H1 (cell line): ENCODE results near the gene HDAC9. TPM values are rescaled to one million over a fixed set of nuclear protein-coding genes. Genes with fewer than 3 reads are reported as not detected.

Source experiments
- BACH1 ChIP-seq: IDR thresholded peaks from 2 replicates; pipeline ENCODE4 v1.6.1; 2012; ENCODE audit warnings: low read length, improper control_type of control experiment
- EZH2 ChIP-seq: fragments of 200-600 bp; sonication (generic); IDR thresholded peaks from 2 replicates; pipeline ENCODE4 v1.7.1; 2012; ENCODE audit warnings: low read depth, mild to moderate bottlenecking, moderate library complexity, low read length, inconsistent platforms; ENCODE audit not compliant: severe bottlenecking
- RBBP5 ChIP-seq: IDR thresholded peaks from 2 replicates; pipeline ENCODE4 v1.7.1; 2012; ENCODE audit warnings: low read depth, mild to moderate bottlenecking, inconsistent platforms, low read length, moderate library complexity, borderline replicate concordance
- polyA plus RNA-seq, 7 experiments: library from polyadenylated mRNA; depleted of rRNA in 3 of 7; stranded (reverse) in 5 of 7; unstranded in 2 of 7; fragments of >200 nt in 5 of 7; fragments of 200-250 nt in 2 of 7; gene quantifications; 1 replicate in 5 of 7; 2 replicates in 1 of 7; 4 replicates in 1 of 7; pipeline versions ENCODE4 v1.2.1 to v1.2.3, GENCODE V29; 2011 to 2013; ENCODE audit warnings: missing spikeins in 2 of 7, mixed read lengths in 2 of 7
- total RNA-seq: library from RNA; stranded (reverse); fragmentation: NEBNext Ultra II Directional; extraction: Animal tissue kit (Norgen Biotek cat#: 25700); gene quantifications from 2 replicates; pipeline ENCODE4 v1.2.1, GENCODE V29; 2021
- TF ChIP-seq, protein P1 (sequence below): fragments of 300-600 bp; sonication (generic); IDR thresholded peaks from 2 replicates; pipeline ENCODE4 v1.7.1; 2012; ENCODE audit warnings: low read length, moderate library complexity, mild to moderate bottlenecking, inconsistent platforms; ENCODE audit not compliant: insufficient replicate concordance
- TF ChIP-seq, protein P2 (sequence below): IDR thresholded peaks from 2 replicates; pipeline ENCODE4 v1.6.1; 2011; ENCODE audit warnings: low read depth, mild to moderate bottlenecking, low read length; ENCODE audit not compliant: insufficient read depth

HDAC9 gene
- total and polyA plus RNA-seq, 2 of the 8 experiments (the other 6 are each of a cell fraction or from before 2014, with no cell fraction given), result 9.5 to 13.1 TPM

DNA sequence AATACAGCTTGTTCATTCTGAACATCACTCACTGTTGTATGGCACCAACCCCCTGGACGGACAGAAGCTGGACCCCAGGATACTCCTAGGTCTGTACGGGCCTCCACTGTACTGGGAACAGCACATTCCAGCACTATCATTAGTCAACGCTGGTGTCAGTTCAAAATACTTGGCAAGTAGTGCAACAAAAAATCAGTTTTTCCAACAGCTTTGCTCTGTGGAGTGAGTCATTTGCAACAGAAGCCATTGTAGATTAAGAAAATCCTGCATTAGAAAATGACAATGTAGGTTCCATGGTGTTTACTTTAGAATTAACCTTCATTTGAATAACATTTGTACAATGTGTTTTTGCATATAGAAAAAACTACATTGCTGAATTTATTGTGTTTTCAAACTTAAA, 266.6 kb downstream of the HDAC9 start (continued):
- TF ChIP-seq, protein P1, sequence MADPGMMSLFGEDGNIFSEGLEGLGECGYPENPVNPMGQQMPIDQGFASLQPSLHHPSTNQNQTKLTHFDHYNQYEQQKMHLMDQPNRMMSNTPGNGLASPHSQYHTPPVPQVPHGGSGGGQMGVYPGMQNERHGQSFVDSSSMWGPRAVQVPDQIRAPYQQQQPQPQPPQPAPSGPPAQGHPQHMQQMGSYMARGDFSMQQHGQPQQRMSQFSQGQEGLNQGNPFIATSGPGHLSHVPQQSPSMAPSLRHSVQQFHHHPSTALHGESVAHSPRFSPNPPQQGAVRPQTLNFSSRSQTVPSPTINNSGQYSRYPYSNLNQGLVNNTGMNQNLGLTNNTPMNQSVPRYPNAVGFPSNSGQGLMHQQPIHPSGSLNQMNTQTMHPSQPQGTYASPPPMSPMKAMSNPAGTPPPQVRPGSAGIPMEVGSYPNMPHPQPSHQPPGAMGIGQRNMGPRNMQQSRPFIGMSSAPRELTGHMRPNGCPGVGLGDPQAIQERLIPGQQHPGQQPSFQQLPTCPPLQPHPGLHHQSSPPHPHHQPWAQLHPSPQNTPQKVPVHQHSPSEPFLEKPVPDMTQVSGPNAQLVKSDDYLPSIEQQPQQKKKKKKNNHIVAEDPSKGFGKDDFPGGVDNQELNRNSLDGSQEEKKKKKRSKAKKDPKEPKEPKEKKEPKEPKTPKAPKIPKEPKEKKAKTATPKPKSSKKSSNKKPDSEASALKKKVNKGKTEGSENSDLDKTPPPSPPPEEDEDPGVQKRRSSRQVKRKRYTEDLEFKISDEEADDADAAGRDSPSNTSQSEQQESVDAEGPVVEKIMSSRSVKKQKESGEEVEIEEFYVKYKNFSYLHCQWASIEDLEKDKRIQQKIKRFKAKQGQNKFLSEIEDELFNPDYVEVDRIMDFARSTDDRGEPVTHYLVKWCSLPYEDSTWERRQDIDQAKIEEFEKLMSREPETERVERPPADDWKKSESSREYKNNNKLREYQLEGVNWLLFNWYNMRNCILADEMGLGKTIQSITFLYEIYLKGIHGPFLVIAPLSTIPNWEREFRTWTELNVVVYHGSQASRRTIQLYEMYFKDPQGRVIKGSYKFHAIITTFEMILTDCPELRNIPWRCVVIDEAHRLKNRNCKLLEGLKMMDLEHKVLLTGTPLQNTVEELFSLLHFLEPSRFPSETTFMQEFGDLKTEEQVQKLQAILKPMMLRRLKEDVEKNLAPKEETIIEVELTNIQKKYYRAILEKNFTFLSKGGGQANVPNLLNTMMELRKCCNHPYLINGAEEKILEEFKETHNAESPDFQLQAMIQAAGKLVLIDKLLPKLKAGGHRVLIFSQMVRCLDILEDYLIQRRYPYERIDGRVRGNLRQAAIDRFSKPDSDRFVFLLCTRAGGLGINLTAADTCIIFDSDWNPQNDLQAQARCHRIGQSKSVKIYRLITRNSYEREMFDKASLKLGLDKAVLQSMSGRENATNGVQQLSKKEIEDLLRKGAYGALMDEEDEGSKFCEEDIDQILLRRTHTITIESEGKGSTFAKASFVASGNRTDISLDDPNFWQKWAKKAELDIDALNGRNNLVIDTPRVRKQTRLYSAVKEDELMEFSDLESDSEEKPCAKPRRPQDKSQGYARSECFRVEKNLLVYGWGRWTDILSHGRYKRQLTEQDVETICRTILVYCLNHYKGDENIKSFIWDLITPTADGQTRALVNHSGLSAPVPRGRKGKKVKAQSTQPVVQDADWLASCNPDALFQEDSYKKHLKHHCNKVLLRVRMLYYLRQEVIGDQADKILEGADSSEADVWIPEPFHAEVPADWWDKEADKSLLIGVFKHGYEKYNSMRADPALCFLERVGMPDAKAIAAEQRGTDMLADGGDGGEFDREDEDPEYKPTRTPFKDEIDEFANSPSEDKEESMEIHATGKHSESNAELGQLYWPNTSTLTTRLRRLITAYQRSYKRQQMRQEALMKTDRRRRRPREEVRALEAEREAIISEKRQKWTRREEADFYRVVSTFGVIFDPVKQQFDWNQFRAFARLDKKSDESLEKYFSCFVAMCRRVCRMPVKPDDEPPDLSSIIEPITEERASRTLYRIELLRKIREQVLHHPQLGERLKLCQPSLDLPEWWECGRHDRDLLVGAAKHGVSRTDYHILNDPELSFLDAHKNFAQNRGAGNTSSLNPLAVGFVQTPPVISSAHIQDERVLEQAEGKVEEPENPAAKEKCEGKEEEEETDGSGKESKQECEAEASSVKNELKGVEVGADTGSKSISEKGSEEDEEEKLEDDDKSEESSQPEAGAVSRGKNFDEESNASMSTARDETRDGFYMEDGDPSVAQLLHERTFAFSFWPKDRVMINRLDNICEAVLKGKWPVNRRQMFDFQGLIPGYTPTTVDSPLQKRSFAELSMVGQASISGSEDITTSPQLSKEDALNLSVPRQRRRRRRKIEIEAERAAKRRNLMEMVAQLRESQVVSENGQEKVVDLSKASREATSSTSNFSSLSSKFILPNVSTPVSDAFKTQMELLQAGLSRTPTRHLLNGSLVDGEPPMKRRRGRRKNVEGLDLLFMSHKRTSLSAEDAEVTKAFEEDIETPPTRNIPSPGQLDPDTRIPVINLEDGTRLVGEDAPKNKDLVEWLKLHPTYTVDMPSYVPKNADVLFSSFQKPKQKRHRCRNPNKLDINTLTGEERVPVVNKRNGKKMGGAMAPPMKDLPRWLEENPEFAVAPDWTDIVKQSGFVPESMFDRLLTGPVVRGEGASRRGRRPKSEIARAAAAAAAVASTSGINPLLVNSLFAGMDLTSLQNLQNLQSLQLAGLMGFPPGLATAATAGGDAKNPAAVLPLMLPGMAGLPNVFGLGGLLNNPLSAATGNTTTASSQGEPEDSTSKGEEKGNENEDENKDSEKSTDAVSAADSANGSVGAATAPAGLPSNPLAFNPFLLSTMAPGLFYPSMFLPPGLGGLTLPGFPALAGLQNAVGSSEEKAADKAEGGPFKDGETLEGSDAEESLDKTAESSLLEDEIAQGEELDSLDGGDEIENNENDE, result no peak
- no peak for TF ChIP-seq RBBP5
- no peak for TF ChIP-seq BACH1
- no peak for TF ChIP-seq EZH2
- TF ChIP-seq, protein P2, sequence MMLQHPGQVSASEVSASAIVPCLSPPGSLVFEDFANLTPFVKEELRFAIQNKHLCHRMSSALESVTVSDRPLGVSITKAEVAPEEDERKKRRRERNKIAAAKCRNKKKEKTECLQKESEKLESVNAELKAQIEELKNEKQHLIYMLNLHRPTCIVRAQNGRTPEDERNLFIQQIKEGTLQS, result no peak
